B cell (primary cell): ENCODE results near the gene CBFB. TPM values are rescaled to one million over a fixed set of nuclear protein-coding genes. Genes with fewer than 3 reads are reported as not detected.

ENCODE experiments used
- ATAC-seq: fragments of 200-7000 bp; cut with Tn5 transposase; one replicate; pipeline ENCODE4 v1.10.0; 2021; ENCODE audit warnings: low read depth, mild to moderate bottlenecking, moderate number of reproducible peaks, moderate library complexity
- CTCF ChIA-PET: fragments of 350-600 bp; sonication (Branson Sonifier 250); formaldehyde crosslinking; loops from one replicate; lab custom pipeline; 2021; ENCODE audit warnings: antibody characterized with exemption, inconsistent platforms; lab: Charles Lee
- POLR2A ChIA-PET: fragments of 350-600 bp; sonication (Branson Sonifier 250); formaldehyde crosslinking; loops from one replicate; lab custom pipeline; 2021; ENCODE audit warnings: antibody characterized with exemption; lab: Charles Lee
- DNase-seq: peaks from one replicate; pipeline ENCODE4 v3.0.0; 2013
- H2AFZ ChIP-seq: 2 replicates; pipeline ENCODE4 v1.6.1; 2012; ENCODE audit warnings: mild to moderate bottlenecking, low read depth, low read length; ENCODE audit not compliant: insufficient read depth, poor library complexity, severe bottlenecking
- H3K27ac ChIP-seq, 2 donors: 1 replicate in 1 of 2; 2 replicates in 1 of 2; pipeline ENCODE4 v1.5.1; 2012 to 2013; ENCODE audit warnings: low read length in 2 of 2, mild to moderate bottlenecking in 2 of 2, moderate library complexity in 1 of 2
- H3K27me3 ChIP-seq, 4 experiments: fragments of 200-600 bp in 1 of 4; sonication (generic) in 1 of 4; replicated peaks in 1 of 4; 1 replicate in 2 of 4; 2 replicates in 2 of 4; pipeline versions ENCODE4 v1.6.1 to v1.7.0; 2013 to 2016; ENCODE audit warnings: low read length in 3 of 4, mild to moderate bottlenecking in 2 of 4, mixed read lengths in 1 of 4, moderate library complexity in 1 of 4; ENCODE audit not compliant: insufficient read depth in 4 of 4, control insufficient read depth in 3 of 4; ENCODE audit errors: control extremely low read depth in 1 of 4
- H3K36me3 ChIP-seq, 2 experiments: replicated peaks in 1 of 2; 1 replicate in 1 of 2; 2 replicates in 1 of 2; pipeline versions ENCODE4 v1.6.1 to v1.7.1; 2013; ENCODE audit warnings: low read length in 1 of 2; ENCODE audit not compliant: insufficient read depth in 2 of 2, control insufficient read depth in 1 of 2; ENCODE audit errors: control extremely low read depth in 1 of 2, extremely low read depth in 1 of 2
- H3K4me1 ChIP-seq, 2 donors: fragments of 200-600 bp in 1 of 2; sonication (generic) in 1 of 2; 1 replicate in 1 of 2; 2 replicates in 1 of 2; pipeline versions ENCODE4 v1.5.1 to v1.6.1; 2013 to 2017; ENCODE audit warnings: low read length in 2 of 2; ENCODE audit not compliant: control insufficient read depth in 2 of 2, insufficient read depth in 2 of 2
- H3K4me2 ChIP-seq: replicated peaks from 2 replicates; pipeline ENCODE3; 2012; ENCODE audit warnings: mild to moderate bottlenecking, low read depth, low read length; ENCODE audit not compliant: poor library complexity, severe bottlenecking
- H3K4me3 ChIP-seq, 5 experiments: fragments of 200-600 bp in 1 of 5; sonication (generic) in 1 of 5; 1 replicate in 3 of 5; 2 replicates in 2 of 5; pipeline versions ENCODE4 v1.5.1 to v1.7.0; 2011 to 2016; ENCODE audit warnings: low read length in 4 of 5, mild to moderate bottlenecking in 4 of 5, low read depth in 2 of 5, control low read depth in 1 of 5, moderate library complexity in 1 of 5; ENCODE audit not compliant: insufficient read depth in 1 of 5; ENCODE audit errors: control extremely low read depth in 1 of 5, extremely low read depth in 1 of 5
- H3K79me2 ChIP-seq: fragments of 200-600 bp; sonication (generic); one replicate; pipeline ENCODE4 v1.6.0; 2016; ENCODE audit warnings: low read length; ENCODE audit not compliant: control insufficient read depth, insufficient read depth
- H3K9ac ChIP-seq: fragments of 200-600 bp; sonication (generic); 2 replicates; pipeline ENCODE4 v1.6.1; 2017; ENCODE audit warnings: mild to moderate bottlenecking, low read length, moderate library complexity
- H3K9me3 ChIP-seq, 3 donors: one replicate each; pipeline versions ENCODE4 v1.6.1 to v1.7.1; 2013; ENCODE audit warnings: low read length in 2 of 3; ENCODE audit not compliant: control insufficient read depth in 2 of 3, insufficient read depth in 1 of 3; ENCODE audit errors: control extremely low read depth in 1 of 3
- H4K20me1 ChIP-seq: 2 replicates; pipeline ENCODE4 v1.6.0; 2012; ENCODE audit warnings: mild to moderate bottlenecking, low read length; ENCODE audit not compliant: insufficient read depth, control insufficient read depth, poor library complexity, severe bottlenecking
- H3K27ac Mint-ChIP-seq: one replicate; pipeline ENCODE4 v1.8.0; 2021; ENCODE audit warnings: mixed read lengths
- H3K27me3 Mint-ChIP-seq: one replicate; pipeline ENCODE4 v1.8.0; 2021; ENCODE audit warnings: mixed read lengths
- H3K4me1 Mint-ChIP-seq: one replicate; pipeline ENCODE4 v1.8.0; 2021; ENCODE audit warnings: mixed read lengths
- H3K4me3 Mint-ChIP-seq: one replicate; pipeline ENCODE4 v1.8.0; 2021; ENCODE audit warnings: mixed read lengths
- H3K9me3 Mint-ChIP-seq: one replicate; pipeline ENCODE4 v1.8.0; 2022; ENCODE audit warnings: mixed read lengths; ENCODE audit not compliant: insufficient read depth
- EZH2 ChIP-seq: IDR thresholded peaks from 2 replicates; pipeline ENCODE4 v1.6.1; 2012; ENCODE audit warnings: borderline replicate concordance, low read depth, mild to moderate bottlenecking, moderate library complexity, low read length; ENCODE audit not compliant: insufficient read depth, poor library complexity, severe bottlenecking
- WGBS: methylation state at CpG from one replicate; pipeline ENCODE4 v1.1.5; 2013; ENCODE audit warnings: missing lambda C conversion rate; ENCODE audit not compliant: insufficient coverage; 5-methylcytosine and 5-hydroxymethylcytosine counted together
- intact Hi-C: fragments of 100-400 bp; cut with micrococcal nuclease; formaldehyde crosslinking; loops from one replicate; pipeline ENCODE4 v1.10.0; 2022
- polyA plus RNA-seq: library from polyadenylated mRNA; depleted of rRNA; stranded (reverse); fragments of >200 nt; gene quantifications from 2 replicates; pipeline ENCODE4 v1.2.3, GENCODE V29; 2012
- total RNA-seq, 2 donors: library from RNA; stranded (reverse); fragments of 120-200 nt in 1 of 2; gene quantifications; 1 replicate in 1 of 2; 2 replicates in 1 of 2; pipeline versions ENCODE4 v1.2.3 to v1.2.4, GENCODE V29; 2013 to 2022
- TF ChIP-seq, protein P1 (sequence below): fragments of 200-600 bp; IDR thresholded peaks from one replicate; pipeline ENCODE4 v1.8.0; 2022; ENCODE audit warnings: antibody characterized with exemption, mild to moderate bottlenecking

The CBFB gene
- total and polyA plus RNA-seq, 2 donors (not counting 1 experiment from before 2014, with no cell fraction given), result 19.5 to 89.0 TPM

DNA sequence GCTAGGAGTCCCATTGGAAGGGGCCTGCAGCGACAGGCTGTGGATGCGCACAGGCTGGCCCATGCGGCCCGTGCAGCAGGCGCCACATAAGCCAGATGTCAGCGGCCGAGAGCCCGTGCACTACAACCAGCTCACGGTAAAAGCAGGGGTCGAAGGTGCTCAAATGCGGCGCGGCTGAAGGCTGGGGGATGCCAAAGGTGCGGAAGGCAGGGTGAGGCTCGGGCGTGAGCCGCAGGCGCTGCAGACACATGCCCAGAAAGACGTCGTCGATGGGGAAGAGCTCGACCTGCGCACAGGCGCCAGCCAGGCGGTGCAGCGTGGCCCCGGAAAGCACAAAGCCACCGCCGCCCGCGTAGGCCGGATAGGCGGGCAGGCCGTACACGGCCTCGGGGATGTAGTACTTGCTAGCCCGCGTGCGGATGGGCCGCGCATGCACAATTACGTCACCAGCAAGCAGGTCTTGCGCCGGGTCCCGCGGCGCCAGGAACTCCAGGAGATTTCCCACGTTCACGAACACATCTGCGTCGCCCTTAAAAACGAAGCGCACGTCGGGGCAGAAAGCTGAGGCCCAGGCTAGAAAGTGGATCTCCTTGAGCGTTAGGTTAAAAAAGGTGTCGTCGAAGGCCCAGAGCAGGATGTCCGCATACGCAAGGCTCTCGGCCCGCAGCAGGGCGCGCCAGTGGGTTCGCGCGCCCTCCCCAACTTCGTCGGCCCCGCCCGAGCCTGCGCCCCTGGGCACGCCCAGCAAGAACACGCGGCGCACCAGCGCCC lies 120.5 kb downstream of the CBFB start:
- Histone ChIP-seq H2AFZ (no peak overlapping the region), H3K27me3 (peaks cover 0 to 28% (median 10%) of the 10 kb centered on the region in 4 experiments), H3K9ac (no peak overlapping the region), H3K27ac (no peak overlapping the region), H3K36me3 (peaks cover 0 to 40% of the 10 kb centered on the region in 2 experiments), H3K79me2 (no peaks in the 10 kb centered on the region), H4K20me1 (peaks cover 8% of the 10 kb centered on the region), H3K4me3 (no peak overlapping the region), H3K4me1 (peaks cover 10 to 14% of the 10 kb centered on the region in 2 donors), H3K4me2 (peak overlapping the region; percentile 79), H3K9me3 (peaks cover 0 to 19% (median 0%) of the 10 kb centered on the region in 3 donors)
- Mint-ChIP-seq H3K27ac (no peak overlapping the region), H3K9me3 (no peaks in the 10 kb centered on the region), H3K4me3 (no peak overlapping the region), H3K27me3 (peaks cover 20% of the 10 kb centered on the region), H3K4me1 (peaks cover 19% of the 10 kb centered on the region)
- WGBS, result 85% methylated on average over 77 of the region's 77 CpGs
- intact Hi-C loops, result no loop called here
- ATAC-seq (no peak), DNase-seq (no peak)
- TF ChIP-seq, protein P1, sequence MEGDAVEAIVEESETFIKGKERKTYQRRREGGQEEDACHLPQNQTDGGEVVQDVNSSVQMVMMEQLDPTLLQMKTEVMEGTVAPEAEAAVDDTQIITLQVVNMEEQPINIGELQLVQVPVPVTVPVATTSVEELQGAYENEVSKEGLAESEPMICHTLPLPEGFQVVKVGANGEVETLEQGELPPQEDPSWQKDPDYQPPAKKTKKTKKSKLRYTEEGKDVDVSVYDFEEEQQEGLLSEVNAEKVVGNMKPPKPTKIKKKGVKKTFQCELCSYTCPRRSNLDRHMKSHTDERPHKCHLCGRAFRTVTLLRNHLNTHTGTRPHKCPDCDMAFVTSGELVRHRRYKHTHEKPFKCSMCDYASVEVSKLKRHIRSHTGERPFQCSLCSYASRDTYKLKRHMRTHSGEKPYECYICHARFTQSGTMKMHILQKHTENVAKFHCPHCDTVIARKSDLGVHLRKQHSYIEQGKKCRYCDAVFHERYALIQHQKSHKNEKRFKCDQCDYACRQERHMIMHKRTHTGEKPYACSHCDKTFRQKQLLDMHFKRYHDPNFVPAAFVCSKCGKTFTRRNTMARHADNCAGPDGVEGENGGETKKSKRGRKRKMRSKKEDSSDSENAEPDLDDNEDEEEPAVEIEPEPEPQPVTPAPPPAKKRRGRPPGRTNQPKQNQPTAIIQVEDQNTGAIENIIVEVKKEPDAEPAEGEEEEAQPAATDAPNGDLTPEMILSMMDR, result no peak
- TF ChIP-seq EZH2, result no peak
- POLR2A ChIA-PET, result no interaction called here
- CTCF ChIA-PET, result interaction anchor here (0.6 to 1.2 kb wide), 3 partner anchors 8 to 31 kb away, joined by 3 read pairs; no protein-coding TSS in a partner anchor
